Cerebellar nuclear complex (tissue), 1 donor: Measurements from ENCODE around the gene C1orf216.
"Not testable (repeated sequence)": the region's sequence is repeated elsewhere in the genome, so short reads cannot be mapped to it uniquely, and the experiment has no call there.

Source experiments
- DNase-seq, 2 experiments: peaks; one replicate each; lab custom pipeline; 2025; lab: John Stamatoyannopoulos, UW

The C1orf216 gene

DNA sequence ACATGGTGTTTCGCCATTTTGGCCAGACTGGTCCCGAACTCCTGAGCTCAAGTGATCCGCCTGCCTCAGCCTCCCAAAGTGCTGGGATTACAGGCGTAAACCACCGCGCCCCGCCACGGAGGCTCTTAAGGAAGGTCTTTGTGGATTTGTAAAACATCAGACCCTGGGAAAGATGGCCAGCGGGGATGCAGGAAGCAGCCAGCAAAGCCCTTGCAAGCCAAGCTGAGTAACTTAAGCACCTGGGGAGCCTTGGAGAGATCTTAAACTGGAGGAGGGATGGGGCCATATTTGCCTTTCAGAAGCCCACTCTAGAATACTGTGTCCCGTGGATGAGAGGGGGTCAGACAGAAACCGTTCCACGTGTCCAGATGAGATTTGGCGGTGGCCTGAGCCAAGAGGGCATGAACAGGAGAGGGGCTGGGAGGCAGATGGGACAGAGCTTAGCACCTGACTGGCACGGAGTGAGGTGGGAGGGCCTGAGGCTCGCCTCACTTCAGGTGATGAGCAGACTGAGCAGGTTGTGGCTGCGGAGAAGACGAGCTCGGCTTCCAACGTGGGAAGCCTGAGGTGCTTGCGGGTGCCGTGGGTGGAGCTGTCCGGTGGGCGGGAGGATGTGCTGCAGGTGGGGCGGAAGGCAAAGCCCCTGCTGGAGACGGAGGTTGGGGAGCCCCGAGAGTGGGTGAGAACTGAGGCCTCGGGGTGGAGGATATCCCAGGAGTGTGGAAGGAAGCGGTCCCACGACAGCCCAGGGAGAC is 11.7 kb downstream of the C1orf216 start:
- no peak for DNase-seq

DNA sequence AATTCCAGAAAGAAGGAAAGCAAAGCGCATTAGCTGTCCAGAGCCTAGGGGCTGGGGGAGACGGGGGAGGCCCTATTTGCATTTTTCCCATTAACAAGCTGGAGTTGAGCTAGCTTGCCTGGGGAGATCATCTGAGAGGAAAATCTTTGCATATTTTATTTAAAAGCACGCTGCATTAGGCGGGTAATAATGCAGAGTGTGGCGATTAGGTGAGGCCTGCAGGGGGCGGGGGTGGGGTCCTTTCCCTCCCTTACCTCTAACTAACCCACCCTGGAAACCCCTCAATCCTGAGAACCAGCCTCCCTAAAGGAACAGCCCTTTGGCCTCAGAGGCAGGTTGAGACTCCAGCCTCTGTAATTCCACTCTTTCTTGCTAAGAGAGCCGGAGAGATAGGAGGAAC is 16.2 kb downstream of the C1orf216 start:
- no peak for DNase-seq

DNA sequence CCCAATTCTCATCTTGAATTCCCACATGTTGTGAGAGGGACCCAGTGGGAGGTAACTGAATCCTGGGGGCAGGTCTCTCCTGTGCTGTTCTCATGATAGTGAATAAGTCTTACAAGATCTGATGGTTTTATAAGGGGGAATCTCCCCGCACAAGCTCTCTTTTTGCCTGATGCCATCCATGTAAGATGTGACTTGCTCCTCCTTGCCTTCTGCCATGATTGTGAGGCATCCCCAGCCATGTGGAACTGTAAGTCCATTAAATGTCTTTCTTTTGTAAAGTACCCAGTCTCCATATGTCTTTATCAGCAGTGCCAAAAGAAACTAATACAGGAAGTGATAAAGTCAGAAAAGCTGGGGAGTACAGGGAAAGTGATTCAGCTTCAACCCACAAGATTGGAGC is 19.5 kb downstream of the C1orf216 start:
- DNase-seq = not testable (repeated sequence)

DNA sequence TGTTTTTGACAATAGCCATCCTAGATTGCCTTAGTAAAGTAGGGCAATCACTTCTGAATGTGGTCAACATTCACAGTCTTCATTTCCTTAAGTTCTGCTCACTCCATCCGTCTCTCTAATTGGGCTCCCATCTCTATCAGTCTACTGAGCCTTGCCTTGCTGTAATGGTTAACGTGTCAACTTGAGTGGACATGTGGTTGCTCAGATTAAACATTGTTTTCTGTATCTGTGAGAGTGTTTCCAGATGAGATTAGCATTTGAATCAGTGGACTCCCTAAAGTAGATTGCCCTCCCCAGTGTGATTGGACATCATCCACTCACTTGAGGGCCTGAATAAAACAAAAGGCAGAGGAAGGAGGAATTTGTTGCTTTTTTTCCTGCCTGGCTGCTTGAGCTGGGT is 26.4 kb downstream of the C1orf216 start:
- no peak for DNase-seq

DNA sequence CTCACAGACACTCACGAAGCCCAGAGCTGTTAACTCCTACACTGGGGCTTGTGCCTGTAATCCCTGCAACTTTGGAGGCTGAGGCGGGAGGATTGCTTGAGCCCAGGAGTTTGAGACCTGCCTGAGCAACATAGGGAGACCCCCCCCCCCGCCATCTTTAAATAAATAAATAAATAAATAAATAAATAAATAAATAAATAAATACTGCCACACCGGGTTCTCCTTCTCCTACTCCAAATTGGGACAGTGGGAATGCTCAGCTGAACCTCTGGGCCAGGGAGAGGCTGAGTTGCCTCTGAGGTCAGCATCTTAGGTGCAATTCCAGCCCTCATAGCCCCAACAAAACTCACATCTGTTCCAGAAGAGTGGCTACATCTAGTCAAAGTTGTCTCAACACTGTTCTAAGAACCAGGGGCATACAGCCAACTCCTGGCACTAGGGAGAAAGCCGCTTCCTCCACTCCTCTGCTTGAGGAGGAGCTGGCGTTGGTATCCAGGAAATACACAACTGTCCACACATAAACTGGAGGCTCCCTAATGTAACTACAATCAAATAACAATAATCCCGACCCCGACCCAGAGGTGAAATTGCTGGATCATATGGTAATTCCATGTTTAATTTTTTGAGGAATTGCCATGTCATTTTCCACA is 27.0 kb downstream of the C1orf216 start:
- DNase-seq = no peak

DNA sequence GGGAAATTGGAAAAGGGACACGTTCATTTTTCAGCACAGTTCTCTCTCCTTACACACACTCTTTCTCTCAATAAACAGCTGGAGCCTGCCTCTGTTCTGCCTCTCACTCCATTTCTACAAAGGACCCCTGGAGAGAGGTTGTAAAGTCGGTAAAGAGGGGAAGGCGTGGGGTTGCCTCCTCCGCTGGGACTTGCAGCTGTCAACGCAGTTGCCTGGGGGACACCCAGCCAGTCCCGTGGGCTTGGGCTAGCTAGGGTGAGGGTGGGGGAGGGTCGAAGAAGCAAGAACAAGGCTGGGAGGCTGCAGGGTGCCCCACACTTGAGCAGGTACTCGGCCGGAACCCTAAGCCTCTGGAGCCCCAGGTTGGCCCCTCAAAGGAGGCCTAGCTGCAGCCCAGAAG is 27.6 kb downstream of the C1orf216 start:
- no peak for DNase-seq

DNA sequence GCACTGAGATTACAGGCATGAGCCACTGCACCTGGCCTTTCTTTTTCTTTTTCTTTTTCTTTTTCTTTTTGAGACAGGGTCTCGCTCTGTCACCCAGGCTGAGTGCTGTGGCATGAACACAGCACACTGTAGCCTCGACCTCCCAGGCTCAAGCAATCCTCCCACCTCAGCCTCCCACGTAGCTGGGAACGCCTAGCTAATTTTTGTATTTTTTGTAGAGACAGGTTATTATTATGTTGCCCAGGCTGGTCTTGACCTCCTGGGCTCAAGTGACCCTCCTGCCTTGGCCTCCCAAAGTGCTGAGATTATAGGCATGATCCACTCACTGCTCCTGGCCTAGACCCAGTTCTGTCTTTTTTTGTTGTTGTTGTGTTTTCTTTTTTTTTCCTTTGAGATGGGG is 28.6 kb downstream of the C1orf216 start:
- DNase-seq = not testable (repeated sequence)

DNA sequence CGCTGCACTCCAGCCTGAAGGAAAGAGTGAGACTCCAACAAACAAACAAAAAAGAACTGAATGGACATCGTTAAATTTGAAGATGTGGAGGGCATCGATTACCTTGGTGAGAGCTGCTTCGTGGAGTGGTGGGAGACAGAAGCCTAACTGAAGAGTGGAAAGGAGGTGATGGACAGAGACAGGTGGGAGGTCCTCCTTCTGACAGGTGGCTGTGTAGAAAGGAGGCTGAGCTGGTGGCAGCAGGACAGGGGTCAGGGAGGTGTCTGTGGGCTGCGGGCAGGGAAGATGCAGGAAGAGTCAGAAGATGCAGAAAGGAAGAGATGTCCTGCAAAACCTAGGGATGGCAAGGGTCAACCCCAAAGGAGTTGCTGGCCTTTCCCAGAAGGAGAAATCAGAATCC is 30.5 kb downstream of the C1orf216 start:
- no peak for DNase-seq

DNA sequence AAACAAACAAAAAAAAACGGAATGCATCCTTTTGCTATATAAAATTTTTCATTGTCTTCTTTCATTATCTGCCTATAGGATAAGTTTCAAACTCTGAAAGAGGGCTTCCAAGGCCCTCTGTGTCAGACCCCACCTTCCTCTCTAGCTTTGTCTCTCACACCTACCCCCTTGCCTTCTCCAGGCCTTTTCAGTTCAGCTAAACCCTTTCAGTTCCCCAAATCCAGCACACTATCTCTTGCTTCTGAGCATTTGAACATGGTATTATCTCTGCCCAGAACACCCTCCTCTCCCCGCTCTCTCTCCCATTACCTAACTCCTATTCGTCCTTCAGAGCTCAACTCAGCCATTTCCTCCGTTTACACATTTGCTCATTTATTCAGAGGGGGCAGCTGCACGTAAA is 35.7 kb downstream of the C1orf216 start:
- DNase-seq = no peak

DNA sequence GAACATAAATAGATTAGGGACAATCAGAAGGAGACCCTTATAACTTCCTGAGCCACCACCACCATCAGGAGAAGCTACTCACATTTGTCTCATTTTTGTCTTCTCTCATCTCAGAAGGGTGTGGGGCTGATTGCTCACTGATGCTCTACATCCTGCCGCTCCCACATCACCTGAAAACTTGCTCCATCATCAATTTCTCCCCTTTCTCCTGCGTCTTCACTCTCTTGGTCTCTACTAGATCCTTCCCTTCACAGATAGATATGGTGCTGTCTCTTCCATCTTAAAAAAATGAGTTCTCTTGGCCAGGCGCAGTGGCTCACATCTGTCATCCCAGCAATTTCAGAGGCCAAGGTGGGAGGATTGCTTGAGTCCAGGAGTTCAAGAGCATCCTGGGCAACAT is 38.4 kb downstream of the C1orf216 start:
- DNase-seq = no peak

DNA sequence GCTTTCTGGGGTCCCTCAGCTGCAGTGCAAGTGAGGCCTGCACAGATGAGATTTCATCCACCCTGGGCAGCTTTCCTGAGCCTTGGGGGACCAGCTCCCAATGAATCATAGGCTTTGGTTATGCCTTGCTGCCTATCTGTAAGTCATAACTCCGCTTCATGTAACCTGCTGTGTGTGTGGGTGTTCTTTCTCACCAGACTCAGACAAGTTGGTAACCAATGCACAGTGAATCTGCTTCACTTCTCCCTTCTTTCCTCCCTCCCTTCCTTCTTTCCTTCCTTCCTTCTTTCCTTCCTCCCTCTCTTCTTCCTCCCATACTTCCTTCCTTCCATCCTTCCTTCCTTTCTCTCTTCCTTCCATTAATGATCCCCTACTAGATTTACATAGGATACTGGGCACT is 42.9 kb downstream of the C1orf216 start:
- DNase-seq = no peak

DNA sequence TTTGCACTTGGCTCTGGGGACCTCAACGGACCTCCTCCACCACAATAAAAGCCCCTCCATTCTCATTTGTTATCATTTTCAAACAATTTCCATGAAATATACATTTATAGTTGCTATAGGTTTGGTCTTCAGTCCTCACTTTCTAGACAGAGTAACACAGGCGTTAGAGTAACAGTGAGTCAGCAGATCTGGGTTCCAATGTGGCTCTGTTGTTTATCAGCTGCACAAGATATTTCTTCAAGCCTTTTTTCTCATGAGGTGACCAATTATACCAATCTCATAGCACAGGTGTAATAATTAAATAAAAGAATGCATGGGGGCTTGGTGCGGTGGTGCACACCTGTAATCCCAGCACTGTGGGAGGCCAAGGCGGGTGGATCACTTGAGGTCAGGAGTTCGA is 44.6 kb downstream of the C1orf216 start:
- DNase-seq = no peak

DNA sequence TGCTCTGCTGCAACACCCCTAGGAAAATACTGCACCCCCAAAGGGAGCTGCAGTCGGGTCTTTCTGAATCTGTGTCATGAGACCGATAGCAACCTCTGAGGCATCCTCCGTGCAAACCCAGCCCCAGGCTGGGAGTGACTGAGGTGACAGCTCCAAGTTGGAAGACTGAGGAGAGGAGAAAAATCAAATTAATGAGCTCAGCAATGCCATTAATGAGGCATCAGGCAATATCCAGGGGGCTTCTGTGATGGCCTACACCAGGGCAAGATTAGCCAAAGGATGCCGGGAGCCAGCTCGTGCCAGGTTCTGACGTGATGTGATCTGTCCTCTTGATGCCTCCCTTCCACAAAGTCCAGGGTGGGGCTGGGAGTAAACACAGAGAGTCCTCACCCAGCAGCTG is 46.6 kb downstream of the C1orf216 start:
- DNase-seq = no peak

DNA sequence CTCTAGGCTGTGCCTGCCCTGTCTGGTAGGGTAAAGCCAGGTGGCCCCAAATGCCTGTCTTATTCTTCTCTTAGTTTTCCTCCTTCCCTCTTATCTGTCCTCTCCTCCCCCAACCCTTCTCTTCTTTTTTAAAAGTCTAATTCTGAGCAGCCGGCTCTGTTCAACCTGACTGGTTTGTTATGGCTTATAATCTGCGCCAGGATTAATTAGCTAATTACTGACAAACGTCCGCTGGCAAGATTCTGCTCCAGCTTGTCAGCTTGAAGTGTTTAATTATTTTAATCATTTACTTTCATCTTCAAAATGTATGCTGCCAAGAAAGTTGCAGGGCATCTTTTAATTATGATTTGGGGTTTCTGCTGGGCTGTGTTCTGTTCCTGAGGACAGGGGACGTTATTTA is 50.2 kb downstream of the C1orf216 start:
- DNase-seq = no peak

DNA sequence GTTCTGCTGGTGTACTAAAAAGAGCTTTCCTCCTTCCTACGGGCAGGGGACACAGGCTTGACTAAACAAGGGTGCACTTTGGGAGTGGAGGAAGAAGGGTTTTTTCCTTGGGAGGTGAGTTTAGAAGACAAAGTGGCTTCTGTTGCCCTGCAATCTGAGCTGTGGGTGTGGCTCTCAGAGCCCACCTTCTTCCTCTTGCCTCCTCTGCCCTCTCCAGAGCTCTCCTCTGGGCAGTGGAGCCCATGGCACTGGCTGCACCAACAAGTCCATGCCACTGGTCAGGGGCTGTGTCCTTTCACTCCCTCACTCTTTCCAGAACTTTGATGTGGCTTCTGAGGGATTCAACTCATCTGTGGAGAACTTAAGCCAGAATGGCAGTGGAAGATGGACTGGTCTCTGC is 51.8 kb downstream of the C1orf216 start:
- no peak for DNase-seq

DNA sequence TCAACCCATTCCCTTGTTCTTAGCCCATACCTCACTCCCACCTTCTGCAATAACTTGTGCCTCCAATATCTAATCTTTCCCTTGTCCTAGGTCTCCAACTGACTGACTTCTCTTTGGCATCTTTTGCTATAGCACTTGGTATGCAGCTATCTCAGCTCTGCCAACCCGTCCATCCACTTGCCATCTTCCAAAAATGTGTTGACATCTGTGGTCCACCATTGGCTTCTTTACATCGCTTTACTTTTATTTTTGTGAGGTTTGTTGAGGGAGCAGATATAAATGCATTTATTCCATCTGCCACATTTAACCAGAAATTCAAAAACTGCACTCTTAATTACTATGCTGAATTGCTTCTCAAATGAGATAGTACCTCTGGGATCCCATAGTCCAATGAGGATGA is 52.5 kb downstream of the C1orf216 start:
- no peak for DNase-seq
